HG02571 (cell line): ENCODE measurements around the gene METRNL.
"Not testable (repeated sequence)": the region's sequence is repeated elsewhere in the genome, so short reads cannot be mapped to it uniquely, and the experiment has no call there.

Source experiments
- ATAC-seq: cut with Tn5 transposase; IDR thresholded peaks from one replicate; pipeline ENCODE4 v1.9.1; 2021; ENCODE audit warnings: mild to moderate bottlenecking, moderate library complexity; ENCODE audit not compliant: unreplicated experiment

Gene METRNL

DNA sequence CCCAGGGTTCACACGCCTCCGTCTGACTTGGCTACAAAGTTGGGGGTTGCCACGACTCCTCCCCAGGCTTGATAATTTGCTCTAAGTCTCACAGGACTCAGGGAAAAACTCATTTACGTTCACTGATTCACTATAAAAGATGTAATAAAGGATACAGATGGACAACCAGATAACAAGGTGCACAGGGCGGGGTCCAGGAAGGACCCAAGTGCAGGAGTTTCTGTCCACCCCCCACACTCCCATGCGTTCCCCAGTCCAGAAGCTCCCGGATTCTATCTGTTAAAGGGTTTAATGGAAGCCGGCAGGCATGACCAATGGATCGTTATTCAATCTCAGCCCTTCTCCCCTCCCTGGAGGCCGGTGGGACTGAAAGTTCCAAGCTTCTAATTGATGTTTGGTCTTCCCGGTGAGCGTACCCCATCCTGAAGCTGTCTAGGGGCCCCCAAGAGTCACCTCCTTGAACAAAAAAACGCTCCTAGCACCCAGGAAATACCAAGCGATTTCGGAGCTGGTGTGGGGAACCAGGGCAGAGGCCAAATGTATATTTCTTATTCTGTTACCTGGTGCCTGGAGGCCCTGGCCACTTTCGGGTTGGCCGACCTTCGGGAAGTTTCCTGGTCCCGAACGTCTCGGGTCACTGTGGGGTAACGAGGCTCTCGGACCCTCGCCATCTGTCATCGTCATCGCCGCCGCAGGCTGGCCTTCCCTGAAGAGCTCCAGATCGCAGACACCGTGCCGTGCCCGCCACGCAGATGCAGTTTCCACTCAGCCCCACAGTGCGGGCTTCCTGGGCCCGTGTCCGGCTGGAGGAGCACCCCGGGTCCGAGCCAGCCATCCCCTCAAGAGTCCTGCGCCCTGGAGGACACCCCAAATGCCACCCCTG, 13.5 kb upstream of the METRNL start:
- no peak for ATAC-seq

DNA sequence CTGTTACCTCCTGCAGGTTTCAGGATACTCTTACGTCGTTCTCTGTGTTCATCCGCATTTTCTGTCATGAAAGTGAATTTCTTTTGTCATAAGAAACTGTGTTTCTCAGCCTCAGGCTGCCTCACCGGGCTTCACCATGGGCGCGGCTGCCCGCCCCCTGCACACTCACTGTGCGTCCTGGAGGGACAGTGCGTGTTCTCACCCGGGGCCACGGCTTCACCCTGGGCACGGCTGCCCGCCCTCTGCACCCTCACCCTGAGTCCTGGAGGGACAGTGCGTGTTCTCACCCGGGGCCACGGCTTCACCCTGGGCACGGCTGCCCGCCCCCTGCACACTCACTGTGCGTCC, 12.9 kb upstream of the METRNL start:
- not testable (repeated sequence) for ATAC-seq

DNA sequence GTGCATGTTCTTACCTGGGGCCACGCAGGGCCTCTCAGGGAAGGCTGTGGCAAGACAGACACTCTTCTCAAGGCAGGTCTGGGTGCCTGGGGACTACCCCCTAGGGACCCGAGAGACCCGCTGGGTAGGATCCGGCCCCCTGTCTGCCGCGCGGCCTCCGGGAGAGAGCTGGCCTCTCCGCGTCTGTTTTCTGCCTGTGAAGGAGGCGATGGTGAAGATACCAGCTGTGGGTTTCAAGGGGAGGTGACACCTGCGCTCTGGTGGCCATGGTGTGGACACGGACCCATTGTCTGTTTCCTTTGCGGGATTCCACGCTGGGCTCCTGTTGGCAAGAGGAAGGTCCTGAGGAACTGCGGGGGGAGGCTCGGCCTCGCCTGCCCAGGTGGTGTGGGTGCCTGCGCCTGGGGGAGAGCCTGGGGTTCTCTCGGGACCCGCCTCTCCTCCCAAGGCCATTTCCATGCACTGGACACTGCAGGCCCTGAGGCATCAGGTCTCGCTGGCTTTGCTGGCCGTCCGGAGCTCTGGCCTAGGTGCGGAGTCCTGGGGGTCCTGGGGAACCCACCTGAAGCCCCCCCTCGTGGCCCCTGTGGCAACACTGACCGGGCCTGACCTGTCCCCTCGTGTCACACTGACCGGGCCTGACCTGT, 12.2 kb upstream of the METRNL start:
- ATAC-seq, result no peak

DNA sequence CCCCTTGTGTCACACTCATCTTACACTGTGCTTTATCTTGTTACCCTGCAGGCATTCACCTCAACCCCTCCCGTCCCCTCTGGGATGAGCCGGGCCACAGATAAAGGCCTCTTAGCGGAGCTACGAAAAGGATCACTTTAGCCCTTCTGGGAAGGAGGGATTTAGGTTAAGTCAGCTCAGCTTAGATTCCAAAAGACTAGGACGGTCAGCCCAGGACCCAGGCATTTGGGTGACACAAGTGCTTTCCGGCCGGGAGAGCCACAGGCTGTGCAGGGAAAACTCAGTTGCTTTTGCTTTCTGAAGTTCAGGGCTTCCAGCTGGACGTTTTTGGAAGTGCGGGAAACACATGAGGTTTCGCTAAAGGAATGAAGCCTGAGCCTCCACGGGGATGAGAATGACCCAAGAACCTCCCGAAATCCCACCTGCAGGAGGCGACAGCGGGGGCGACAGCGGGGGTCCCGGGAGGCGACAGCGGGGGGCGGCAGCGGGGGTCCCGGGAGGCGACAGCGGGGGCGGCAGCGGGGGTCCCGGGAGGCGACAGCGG, 11.6 kb upstream of the METRNL start:
- no peak for ATAC-seq

DNA sequence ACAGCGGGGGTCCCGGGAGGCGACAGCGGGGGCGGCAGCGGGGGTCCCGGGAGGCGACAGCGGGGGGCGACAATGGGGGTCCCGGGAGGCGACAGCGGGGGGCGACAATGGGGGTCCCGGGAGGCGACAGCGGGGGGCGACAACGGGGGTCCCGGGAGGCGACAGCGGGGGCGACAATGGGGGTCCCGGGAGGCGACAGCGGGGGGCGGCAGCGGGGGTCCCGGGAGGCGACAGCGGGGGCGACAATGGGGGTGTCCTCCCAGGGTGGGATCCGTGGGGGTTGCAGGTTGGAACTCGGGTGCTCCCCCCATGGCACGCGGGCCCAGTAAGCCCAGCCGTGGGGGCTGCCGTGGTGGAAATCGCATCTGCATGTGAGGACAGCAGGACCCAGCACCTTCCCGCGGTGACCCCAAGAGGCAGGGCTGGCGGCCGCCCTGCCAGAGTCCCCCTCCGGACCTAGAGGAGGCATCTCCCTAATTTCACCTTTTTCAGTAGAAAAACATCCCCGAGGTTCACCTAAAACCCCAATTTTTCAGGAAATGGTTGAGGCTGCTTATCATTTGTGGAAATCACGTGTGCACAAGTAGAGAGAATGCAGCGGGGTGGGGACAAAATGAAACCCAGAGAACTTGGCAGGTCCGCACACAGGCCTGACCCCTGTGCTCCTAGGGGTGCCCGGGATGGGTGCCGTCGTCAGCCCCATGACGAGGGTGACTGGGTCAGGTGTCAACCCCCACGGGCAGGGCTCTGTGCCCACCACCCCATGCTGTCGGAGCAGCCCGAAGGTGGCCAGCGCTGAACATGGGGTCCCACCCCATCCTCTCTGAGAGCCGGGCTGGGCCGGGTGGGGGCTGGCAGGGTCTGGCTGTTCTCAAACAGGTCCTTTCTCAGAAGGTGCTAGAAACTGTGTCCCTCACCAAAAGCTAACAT, 10.5 kb upstream of the METRNL start:
- ATAC-seq, result no peak

DNA sequence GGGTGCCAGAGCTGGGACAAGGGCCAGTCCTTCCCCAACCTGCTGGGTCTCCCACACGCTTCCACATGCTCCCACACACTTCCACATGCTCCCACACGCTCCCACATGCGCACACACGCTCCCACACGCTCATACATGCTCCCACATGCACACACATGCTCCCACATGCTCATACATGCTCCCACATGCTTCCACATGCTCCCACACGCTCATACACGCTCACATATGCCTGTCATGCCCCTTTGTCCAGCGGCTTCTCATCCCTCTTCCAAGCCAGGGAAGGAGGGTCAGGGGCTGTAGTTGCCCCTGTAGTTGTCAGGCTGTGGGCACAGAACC, 9.9 kb upstream of the METRNL start:
- no peak for ATAC-seq

DNA sequence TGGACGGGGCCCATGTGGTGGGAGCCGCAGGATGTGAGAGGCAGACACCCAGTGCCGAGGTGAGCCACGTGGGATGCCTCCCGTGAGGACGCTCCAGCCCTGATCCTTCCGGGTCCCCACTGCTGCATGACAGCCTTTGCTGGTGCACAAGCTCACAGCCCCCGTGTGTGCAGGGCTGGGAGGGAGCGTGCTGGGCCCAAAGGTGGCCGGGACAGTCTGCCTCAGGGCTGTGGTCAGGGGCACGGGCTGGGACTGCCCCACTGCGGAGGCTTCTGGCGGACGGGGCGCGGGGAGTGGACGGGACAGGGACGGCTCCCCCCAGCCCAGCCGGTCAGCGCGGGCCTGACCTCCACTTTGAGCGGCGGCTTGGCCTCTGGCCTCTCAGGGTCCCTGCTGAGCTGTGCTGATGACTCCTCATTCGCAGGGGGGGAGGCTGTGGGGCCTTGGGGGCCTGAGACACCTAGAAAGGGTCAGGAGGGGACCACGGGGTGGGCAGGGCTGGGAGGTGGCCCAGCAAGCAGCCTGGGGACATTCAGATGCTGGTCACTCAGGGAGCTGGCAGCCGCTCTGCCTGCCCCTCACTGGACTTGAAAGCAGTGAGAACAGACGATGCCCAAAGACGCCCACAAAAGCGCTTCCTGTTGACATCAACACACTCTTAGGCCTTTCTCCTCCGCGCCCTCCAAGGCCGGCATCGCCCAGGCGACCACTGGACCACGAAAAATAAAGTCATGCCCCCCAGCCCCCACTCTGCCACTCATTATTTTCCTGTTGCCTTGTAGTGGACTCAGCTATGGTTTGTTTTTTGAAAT, 9.3 kb upstream of the METRNL start:
- ATAC-seq, result no peak

DNA sequence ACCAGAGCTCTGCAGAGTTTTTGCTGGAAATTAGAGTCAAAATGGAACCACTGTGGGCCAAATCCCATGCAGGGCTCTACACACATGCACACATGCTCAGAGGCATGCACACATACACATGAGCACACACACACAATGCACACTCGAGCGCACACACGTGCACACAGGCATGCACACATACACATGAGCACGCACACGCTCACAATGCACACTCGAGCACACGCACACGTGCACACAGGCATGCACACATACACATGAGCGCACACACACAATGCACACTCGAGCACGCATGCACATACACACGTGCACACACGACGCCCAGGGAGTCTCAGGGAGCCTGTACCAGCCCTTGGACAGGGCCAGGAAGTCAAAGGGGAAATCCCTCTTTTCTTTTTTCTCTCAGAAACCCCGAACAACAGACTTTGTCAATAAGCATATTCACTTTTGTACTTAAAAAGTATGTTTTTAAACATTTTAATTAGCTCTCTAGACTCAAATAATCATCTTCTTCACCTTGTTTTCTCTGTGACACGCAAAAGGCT, 8.5 kb upstream of the METRNL start:
- ATAC-seq, result no peak

DNA sequence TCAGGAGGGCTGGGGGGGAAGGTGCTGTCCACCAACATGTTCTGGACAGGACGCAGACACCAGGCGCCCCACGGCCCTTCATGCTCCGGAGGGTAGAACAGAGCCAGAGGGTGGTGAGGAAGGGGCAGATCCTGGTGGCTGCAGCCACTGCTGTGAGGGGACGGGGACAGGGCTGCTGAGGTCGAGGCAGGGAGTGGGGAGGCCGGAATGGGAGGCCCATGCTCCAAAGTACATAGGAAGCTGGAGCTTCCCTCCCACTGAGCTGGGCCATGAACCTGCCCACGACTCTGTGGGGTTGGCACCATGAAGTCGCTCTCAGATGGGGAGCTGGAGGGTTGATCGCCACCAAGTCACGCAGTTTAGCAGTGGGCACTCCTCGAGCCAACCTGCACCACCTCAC, 8.0 kb upstream of the METRNL start:
- ATAC-seq, result no peak

DNA sequence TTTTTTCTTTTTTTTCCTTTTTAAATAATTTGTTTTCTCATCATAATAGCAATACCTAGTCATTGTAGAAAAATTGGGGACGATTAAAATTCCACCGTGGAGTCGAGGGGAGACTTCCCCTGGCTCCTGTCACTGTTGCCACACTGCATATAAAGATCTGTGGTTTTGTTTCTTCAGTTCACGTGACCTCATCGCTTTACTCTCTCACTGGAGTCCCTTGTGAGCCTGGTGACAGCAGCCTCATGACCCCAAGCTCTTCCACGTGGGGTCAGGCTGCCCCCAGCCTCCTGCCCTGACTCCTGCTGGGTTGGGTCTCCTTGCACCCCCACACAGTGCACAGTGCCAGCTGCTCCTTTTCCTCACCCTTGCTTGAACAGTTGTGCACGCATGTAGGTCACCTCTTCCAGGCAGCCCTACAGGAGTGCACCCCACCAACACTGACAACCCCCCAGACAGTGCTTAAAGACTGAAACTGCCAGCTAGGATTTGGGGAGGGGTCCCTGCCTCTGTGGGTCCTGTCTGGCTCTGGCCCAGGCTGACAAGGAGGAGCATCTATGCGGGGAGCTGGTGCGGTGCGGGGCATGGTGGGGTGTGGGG, 7.3 kb upstream of the METRNL start:
- ATAC-seq, result no peak

DNA sequence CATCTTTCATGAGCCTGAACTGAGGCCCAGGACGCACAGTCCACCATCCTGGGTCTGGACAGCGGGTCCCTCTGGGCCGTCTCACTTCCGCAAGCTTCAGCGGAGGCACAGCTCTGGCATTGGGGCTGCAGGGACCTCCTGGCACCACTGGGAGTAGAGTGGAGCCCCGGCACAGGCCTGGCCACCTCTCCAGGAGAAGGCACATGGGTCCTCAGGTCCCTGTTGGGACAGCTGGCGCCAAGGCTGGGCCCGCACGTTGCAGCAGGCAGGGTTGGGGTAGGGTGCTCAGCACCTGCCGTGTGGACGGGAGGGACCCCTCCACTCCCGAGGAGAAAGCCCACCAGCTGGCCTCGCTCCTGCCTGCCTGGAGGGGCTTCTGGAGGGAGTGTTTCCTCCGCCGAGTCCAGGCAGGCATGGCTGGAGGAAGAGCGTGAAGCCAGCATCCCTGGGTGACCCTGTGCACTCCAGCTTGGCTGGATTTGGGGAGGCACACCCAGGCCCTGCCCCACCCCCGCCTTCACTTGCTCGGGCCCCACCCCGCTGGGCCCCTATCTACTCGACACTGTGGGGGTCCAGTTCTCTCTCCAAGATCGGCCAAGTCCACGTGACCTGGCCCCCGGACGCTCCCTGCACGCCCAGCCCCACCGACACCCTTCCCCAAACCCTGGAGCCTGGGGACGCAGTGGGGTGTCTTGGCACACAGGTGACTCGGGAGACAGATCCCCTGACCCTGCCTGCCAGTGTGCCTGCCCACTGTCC, 6.6 kb upstream of the METRNL start:
- no peak for ATAC-seq

DNA sequence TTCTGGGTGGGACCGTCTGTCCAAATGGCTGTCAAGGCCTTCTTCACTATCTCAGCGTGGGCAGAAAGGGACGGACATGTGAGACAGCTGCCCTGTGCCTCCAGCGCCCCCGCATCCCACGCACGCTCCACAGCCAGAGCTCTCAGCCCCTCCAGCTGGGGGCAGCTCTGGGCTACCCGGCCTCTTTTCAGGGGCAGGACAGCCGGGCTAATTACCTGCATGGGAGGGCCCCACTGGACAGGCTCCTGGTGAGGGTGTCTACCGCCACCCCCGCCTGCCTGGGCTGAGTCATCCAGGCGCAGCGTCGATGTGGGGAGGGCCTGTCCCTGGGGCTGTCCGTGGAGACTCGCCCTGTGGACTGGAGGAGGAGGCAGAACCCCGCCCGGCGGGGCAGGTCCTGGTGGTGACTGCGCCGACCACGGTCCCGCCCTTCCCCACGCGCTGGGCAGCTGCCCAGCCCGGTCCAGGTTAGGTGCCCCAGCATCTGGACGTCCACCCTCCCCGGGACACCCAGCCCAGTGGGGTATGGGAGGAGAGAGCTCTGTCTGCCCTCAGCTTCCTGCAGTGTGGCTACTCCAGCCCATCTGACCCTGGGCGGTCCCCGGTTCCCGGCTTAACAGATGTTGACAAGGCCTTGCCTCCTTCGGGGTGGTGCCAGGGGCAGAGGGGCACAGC, 5.9 kb upstream of the METRNL start:
- ATAC-seq, result no peak

DNA sequence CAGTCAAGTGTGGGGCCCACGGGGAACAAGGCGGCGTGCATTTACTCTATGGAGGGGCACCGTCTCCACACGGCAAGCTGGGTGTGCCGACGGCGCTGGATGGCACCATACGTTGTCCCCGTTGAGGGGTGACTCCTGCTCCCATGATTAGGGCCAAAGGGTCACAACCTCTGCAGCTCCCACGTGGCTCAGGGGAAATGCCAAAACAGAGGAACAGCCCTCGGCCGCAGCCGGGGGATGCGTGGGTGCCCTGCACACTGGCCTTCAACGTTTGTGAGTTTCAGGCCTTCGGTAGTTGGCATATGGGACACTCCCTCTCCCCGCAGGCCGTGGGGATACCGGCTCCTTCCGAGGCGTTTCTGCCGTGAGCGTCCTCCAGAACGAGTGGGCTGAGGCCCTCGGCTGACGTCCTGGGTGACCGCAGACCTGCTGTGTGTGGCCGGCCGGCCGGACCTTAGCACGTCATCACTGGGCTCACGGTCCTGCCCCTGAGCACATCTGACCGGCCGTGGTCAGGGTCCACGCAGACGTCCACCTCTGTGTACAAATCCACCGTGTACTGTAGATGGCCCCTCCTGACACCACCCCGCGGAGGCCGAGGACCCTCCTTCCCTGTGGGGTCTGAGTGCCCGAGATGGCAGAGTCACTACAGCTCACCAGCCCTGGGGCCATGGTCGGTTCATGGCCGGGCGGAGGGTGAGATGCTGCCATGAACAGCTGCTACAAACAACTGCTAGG, 4.8 kb upstream of the METRNL start:
- no peak for ATAC-seq

DNA sequence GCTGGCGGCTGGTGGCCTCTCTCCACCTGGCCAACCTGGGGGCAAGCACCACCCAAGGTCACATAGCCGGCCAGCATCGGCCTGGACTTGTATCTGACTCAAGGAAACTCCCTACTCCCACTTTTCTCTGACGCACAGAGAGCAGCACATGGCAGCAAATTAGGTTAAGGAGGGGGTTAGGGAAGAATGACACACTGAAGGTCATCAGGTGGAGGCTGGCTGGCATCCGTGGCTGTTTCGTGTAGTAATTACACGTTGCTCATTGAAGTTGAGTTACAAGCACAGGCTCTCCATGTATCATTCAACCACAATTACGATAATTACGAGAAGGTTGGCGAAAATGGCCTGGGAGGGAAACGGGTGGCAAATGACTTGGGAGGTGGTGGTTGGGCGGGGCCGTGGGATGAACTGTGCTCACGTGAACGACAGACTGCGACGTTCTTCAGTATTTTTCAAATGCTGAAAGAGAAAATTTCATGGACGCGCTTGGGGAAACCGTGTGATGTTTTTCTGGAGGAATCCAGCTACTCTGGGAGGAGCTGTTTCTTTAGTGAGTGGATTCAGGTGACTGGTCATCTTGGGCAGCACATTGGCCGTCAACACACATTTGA, 4.0 kb upstream of the METRNL start:
- no peak for ATAC-seq

DNA sequence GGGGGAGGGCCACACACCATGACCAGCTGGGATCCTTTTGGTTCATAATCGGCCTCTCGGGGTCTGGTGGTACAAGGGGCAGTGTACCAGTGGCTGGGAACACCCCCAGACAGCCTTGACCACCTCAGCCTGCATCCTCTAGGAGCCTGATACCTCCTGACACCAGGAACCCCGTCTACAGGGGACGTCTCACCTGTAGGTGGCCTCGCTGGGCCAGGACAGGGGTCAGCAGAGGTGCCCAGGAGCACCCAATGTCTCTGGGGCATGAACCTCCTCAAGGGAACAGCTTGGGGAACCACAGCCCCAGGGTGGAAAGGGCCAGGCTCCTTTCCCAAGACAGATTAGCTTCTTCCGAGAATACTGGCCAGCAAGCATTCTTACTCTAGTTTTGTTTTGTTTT, 2.5 kb upstream of the METRNL start:
- ATAC-seq, result no peak

DNA sequence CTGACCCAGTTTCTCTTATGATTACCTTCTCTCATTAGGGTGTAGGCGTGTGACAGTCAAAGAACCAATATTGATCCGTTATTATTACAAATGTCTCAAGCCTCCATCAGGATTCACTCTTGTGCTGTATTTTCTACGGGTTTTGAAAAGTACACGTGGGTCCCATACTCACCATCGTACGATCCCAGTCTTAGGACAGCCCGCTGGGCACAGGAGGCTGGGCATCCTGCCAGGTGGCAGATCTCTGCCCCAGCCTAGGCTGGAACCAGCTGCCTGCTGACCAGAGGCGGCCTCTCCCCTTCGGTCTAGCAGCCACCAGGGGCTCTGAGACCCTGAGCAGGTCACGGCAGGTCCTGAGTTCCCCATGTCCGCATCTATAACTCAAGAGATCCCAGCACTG, 2.0 kb upstream of the METRNL start:
- ATAC-seq, result no peak

DNA sequence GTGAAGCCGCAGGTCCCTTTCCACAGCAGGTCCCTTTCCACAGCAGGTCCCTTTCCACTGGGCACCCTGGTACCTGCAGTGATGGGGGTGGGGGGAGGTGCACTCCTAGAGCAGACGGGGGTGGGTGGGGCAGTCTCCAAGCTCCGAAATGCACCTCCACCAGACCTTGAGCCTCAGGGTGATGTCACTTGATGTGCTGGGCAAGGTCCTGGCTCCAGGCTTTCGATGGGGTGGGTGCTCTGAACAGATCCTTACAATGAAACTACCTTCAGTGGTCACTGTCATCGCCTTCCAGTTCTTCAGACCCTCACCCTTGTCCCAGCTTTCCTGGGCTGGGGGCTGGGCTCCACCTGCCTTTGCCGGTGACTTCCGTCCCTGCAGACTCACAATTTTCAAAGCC, 1.5 kb upstream of the METRNL start:
- no peak for ATAC-seq
